GF-D8 (cell line): Measurements from ENCODE around the gene SLC29A2.

Source experiments
- DNase-seq: peaks from one replicate; lab custom pipeline; 2025; lab: John Stamatoyannopoulos, UW

SLC29A2 gene

DNA sequence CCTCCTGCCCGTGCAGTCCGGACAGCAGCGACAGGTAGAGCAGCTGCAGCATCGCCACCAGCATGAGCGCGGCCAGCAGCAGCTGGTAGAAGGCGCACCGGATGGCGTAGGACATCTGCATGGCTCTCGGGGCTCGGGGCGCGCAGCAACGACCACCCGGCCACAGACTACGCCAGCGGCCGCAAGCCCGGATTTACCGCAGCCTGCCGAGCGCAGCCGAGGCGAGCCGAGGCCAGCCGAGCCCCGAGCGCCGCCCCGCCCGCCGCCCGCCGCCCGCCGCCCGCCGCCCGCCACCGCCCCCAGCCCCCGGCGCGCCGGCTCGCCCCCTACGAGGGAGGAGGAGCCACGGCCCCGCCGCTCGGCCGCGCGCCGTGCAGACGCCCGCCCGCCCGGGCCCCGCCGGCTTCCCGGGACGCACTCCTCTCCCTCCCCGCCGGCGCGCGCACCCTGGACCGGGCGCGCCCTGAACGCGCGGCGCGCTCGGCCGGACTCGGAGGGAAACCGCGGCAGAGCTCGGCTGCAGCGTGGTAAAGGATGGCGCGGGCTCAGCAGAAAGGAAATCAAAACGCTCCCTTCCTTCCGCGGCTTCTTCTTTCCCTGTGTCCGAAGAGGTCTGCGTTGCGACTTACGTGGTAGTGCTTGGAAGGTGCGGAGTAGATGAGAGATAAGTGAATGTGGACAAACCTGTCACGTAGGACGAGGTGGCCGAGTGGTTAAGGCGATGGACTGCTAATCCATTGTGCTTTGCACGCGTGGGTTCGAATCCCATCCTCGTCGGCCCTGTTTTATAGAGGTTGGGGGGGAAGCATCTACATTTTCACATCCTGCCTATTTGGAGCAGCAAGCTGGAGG, 23.9 kb downstream of the SLC29A2 start, which contains the start of gene B4GAT1:
Gene B4GAT1, minus strand, starts transcription at position 205 of the 852 bp plus-strand sequence. Its CDS starts 84 bp downstream, at position 121.
- peak; percentile 42 for DNase-seq

- no peak for DNase-seq
Observed at GRCh38 chr11:66346476-66347424, 24.8 kb downstream of the SLC29A2 start.

GRCh38 chr11:66345316-66345649, 26.3 kb downstream of the SLC29A2 start:
- DNase-seq, result no peak

DNA sequence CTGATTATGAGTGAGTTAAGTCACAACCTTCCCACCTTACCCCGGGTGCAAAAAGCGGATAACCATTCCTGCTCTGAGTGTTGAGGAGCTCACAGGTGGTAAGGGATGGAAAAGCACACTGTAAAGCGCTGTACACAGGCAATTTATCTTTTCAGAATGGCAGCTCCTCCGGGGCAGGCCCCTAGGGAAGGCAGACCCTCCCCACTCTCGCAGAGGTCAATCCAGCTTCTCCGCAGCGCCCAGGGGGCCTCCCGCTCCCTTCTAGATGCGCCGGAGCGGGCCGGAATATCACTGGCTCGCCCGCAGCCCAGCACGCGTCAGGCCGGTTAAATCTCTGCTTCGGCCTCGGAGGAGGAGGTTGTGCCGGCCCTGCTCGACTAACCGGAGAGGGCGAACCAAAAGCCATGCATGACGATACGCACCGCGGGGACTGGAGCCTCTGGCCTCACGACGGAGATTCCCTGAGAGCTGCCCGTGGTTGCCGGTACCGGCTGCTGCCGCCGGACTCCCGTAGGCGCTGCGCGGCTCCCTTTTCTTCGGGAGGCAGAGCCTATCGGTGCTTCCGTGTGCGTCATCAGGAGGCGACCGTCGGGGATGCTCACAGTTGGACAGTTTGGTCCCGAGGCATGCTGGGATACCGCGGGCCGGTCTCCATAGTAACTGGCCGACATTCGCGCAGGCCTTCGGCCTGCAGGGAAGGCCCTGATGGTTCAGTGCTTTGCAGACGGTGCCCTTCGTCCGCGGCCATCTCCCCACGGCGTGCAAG, 26.8 kb downstream of the SLC29A2 start, which contains the start of gene BRMS1:
Gene BRMS1, minus strand, starts transcription at position 555 of the 766 bp plus-strand sequence. CDS start 2,870 bp downstream, outside the sequence.
- peak; percentile 83 for DNase-seq

DNA sequence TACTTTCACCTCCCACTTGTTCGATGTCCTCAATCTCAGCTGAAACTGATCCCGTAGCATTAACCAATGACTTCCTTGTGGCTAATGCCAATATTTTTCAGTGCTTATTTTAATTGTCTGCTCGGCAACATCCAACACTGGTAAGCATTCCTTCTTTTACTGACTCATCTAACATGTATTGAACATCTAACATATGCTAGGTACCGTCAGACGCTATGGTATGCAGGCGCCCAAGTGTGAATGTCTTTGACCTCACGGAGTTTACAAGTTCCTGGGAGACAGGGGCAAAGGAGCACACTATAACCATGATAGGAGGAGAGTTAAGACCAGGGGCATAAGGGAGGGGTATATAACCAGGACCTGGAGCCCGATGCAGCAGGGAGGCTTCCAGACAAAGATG, 28.4 kb downstream of the SLC29A2 start:
- no peak for DNase-seq

DNA sequence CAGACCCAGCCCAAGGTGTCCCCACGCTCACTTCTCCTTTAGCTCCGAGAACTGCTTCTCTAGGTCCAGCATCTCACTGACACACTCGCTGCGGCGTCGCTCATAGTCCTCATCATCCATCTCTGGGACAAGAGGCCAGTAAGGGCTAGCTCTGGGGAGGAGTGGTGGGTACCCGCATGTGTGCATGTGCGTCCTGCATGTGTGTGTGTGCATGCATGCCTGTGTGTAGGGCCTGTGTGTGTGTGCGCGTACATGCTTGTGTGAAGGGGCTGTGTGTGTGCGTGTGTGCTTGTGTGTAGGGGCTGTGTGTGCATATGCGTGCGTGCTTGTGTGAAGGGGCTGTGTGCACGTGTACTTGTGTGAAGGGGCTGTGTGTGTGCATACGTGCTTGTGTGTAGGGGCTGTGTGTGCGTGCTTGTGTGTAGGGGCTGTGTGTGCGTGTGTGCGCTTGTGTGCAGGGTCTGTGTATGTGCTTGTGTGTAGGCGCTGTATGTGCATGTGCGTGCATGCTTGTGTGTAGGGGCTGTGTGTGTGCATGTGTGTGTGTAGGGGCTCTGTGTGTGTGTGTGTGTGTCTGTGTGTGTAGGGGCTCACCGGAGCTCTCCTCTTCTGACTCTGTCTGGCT, 29.9 kb downstream of the SLC29A2 start:
- no peak for DNase-seq

GRCh38 chr11:66340596-66341501, 30.7 kb downstream of the SLC29A2 start:
- DNase-seq, result no peak

- DNase-seq, result no peak
Observed at GRCh38 chr11:66339686-66340483, 31.7 kb downstream of the SLC29A2 start.

DNA sequence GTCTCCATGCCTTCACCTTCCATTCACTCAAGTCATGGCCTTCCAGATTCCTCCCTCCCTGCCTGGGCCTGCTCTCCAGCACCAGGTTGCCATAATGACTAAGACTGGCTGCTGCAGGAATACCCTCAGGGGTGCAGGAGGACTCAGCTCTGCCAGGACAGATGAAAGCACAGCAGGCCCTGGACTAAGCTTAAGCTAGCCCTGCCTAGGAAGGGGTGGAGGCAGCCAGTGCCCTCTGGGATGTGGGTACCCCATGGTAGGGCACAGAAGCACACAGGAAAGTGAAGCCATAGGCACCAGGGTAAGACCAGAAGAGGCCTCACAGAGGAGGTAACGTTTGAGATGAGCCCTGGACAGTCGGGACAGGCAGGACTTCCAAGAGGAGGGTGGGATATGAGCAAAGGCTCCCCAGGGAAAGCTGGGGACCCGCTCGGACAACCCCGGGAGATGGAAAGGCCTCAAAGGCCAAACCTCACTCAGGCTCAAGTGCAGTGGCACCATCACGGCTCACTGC, 32.3 kb downstream of the SLC29A2 start:
- DNase-seq, result no peak

- DNase-seq, result no peak
Observed at GRCh38 chr11:66338276-66339161, 33.0 kb downstream of the SLC29A2 start.

DNA sequence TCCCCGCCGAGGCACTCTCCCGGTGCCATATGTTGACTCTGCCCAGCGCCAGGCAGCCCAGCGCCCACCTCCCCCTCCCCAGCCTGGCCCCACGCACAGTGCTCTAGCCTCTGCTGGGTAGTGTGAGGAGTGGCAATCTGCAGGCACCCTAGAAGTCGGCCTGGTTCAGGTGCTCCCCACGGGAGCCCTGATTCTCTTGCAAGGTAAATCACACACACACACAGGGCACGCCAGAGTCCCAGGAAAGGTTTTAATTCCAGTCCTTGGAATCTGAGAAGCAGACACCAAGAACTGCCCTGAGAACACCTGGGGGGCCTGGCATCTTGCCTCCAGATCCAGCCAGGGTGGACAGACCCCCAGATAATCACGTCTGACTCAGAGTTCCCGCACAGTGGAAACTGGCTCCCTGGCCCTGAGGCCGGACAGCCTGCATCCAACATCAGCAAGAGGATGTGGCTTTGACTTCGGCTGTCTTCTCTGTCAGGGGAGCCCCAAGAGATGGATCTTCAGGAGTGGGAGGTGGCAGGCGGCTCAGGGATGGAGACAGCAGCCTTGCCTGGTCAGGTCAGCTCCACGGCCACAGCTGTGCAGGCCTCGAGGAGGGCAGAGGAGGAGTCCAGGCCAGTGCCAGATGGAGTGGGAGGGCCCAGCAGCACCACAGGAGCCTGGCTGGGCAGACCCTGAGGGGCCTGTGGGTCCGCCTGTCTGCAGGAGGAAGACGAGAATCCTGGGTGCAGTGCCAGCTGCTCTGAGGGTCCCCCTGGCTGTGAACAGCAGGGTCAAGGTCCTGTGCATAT, 34.3 kb downstream of the SLC29A2 start:
- DNase-seq, result no peak

DNA sequence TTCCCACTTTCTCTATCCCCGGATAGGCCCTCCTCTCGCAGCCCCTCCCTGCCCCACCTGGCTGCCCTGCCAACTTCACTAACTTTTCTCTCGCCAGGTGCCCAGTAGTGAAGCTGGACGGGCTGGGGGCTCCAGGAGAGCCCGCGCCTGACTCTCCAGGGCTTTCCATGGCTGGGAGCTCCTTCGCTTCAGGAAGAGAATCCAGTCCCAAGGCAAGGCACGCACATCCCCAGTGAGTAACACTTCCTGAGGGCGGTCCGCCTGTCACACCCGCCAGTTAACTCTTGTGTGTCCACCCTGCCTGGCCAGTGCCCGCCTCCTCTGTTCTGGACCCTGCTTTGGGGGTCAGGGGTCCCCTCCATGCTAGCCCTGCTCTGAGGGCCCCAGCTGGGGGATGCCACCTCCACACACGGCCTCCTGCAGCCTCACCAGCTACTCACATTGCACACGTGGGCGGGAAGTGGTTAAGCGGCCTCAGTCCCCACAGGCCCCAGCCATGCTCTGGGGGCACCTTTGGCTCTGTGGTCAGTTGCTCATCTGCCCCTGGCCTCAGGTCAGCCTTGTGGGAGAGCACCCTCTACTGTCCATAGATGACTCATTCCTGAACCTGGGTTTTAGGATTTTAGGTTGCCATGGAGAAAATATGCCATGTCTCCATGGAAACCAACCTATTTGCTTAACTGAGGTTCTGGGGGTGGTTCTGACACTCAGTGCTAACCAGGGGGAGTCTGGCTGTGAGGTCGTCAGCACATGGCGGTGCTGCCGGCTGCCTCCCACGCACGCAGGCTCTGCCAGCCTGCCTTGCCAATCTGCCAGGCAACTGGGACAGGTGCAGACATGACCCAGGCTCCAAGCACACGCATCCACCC, 35.1 kb downstream of the SLC29A2 start, which contains the start of gene RIN1:
Gene RIN1, minus strand, starts transcription at position 201 of the 869 bp plus-strand sequence. Its CDS starts 32 bp downstream, at position 169.
- DNase-seq, result peak; percentile 64

DNA sequence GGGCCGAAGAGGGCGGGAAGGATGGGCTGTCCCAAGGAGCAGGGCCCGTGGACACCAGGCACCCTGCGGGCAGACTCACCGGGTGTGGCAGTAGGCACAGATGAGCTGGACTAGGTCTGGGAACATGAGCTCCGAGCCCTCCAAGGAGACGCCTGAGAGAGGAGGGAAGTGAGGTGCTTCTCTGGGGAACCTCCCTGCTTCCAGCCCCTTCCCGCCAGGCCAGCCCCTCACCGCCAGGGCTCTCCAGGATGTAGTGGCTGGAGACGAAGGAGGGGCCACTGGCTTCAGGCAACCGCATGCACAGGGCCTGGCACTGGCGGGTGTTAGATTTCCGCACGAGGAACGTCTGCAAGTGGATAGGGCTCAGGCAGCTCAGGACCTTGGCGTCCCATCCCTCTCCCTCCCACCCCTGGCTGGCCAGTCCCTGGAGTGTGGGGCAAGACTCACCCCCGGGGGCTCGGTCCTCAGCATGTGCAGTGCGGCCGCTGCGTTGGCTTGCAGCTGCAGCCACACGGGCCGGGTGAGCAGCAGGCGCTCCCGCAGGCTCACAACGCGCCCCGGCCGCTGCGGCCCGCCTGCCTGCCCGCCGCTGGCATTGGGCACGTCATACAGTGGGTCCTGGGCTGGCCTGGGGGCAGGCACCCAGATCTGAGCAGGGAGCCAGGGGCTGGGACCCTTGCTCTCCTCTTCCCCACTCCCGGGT, 35.9 kb downstream of the SLC29A2 start:
- DNase-seq, result no peak

GRCh38 chr11:66334605-66335442, 36.7 kb downstream of the SLC29A2 start:
- no peak for DNase-seq
